WI38 (cell line): ENCODE results near the gene SIRT2.
"Not testable (repeated sequence)": the region's sequence is repeated elsewhere in the genome, so short reads cannot be mapped to it uniquely, and the experiment has no call there.

Experiments used
- H3K4me3 ChIP-seq: 2 replicates; pipeline ENCODE4 v1.5.1; 2011; ENCODE audit warnings: low read depth, mild to moderate bottlenecking, control low read depth, low read length
- CTCF ChIP-seq: IDR thresholded peaks from 2 replicates; pipeline ENCODE4 v1.5.1; 2012; ENCODE audit warnings: low read depth, mild to moderate bottlenecking, control low read depth, low read length

SIRT2 gene

GRCh38 chr19:38891771-38892170 lies 7.6 kb downstream of the SIRT2 start:
- H3K4me3 ChIP-seq: no peak overlapping the region
- no peak for TF ChIP-seq CTCF

- no peak overlapping the region for H3K4me3 ChIP-seq
- no peak for TF ChIP-seq CTCF
These were observed 8.7 kb downstream of the SIRT2 start for GRCh38 chr19:38890686-38891085.

- no peak for TF ChIP-seq CTCF
- no peak overlapping the region for H3K4me3 ChIP-seq
These were observed 9.6 kb downstream of the SIRT2 start for GRCh38 chr19:38889803-38890202.

- no peak overlapping the region for H3K4me3 ChIP-seq
- TF ChIP-seq CTCF: no peak
These were observed 10.5 kb downstream of the SIRT2 start for GRCh38 chr19:38888876-38889275.

- not testable (repeated sequence) for H3K4me3 ChIP-seq
These were observed 14.7 kb downstream of the SIRT2 start for GRCh38 chr19:38884691-38885090.

GRCh38 chr19:38883286-38883685 lies 16.1 kb downstream of the SIRT2 start:
- H3K4me3 ChIP-seq: no peak overlapping the region
- no peak for TF ChIP-seq CTCF

GRCh38 chr19:38880882-38881609 lies 18.4 kb downstream of the SIRT2 start:
- TF ChIP-seq CTCF: no peak
- H3K4me3 ChIP-seq: no peak overlapping the region

GRCh38 chr19:38880076-38880881 lies 19.1 kb downstream of the SIRT2 start:
- no peak overlapping the region for H3K4me3 ChIP-seq
- TF ChIP-seq CTCF: no peak
